Right renal cortex interstitium (tissue), 3 donors: ENCODE measurements around the gene NEURL2. TPM values are rescaled to one million over a fixed set of nuclear protein-coding genes. Genes with fewer than 3 reads are reported as not detected.

Source experiments
- DNase-seq, 3 donors: peaks; one replicate each; pipeline ENCODE4 v3.0.0-alpha.2; 2013; ENCODE audit warnings: low read depth in 3 of 3, low spot score in 2 of 3
- polyA plus RNA-seq, 3 donors: library from polyadenylated mRNA; unstranded; fragments of 120-200 nt; gene quantifications; one replicate each; pipeline ENCODE4 v1.2.1, GENCODE V29; 2013; ENCODE audit not compliant: insufficient read length in 3 of 3

The NEURL2 gene
- polyA plus RNA-seq, 3 donors: 4.3 to 6.0 (median 5.5) TPM

GRCh38 chr20:45920462-45921336 lies 29.7 kb upstream of the NEURL2 start:
- no peak for DNase-seq

- peak in 2 of 3 donors; percentile 58 to 69 for DNase-seq
Measured at GRCh38 chr20:45919542-45920399, 28.8 kb upstream of the NEURL2 start.

- DNase-seq: no peak
Measured at GRCh38 chr20:45918779-45919537, 27.9 kb upstream of the NEURL2 start.

- no peak for DNase-seq
Measured at GRCh38 chr20:45918182-45918737, 27.3 kb upstream of the NEURL2 start.

GRCh38 chr20:45917790-45918141 lies 26.8 kb upstream of the NEURL2 start:
- DNase-seq: no peak

- no peak for DNase-seq
Measured at GRCh38 chr20:45913116-45913515, 22.1 kb upstream of the NEURL2 start.

GRCh38 chr20:45912344-45912682 lies 21.3 kb upstream of the NEURL2 start:
- DNase-seq: no peak

- peak in 1 of 3 donors; percentile 61 for DNase-seq
Measured at GRCh38 chr20:45911486-45912343, 20.7 kb upstream of the NEURL2 start, which contains the start of gene PLTP. PLTP (minus strand) TSS chr20:45912155; CDS start chr20:45911452, 703 bp downstream.

- peak in 2 of 3 donors; percentile 93 to 94 for DNase-seq
Measured at GRCh38 chr20:45910670-45911485, 19.9 kb upstream of the NEURL2 start.

GRCh38 chr20:45909817-45910669 lies 19.0 kb upstream of the NEURL2 start:
- no peak for DNase-seq

- no peak for DNase-seq
Measured at GRCh38 chr20:45909336-45909808, 18.4 kb upstream of the NEURL2 start.

GRCh38 chr20:45908084-45908483 lies 17.1 kb upstream of the NEURL2 start:
- no peak for DNase-seq

GRCh38 chr20:45907219-45907948 lies 16.4 kb upstream of the NEURL2 start:
- no peak for DNase-seq

- DNase-seq: no peak
Measured at GRCh38 chr20:45905505-45906079, 14.6 kb upstream of the NEURL2 start.

GRCh38 chr20:45904583-45905504 lies 13.8 kb upstream of the NEURL2 start:
- DNase-seq: no peak
